ENCODE measurements around the gene CRACDL. TPM values are rescaled to one million over a fixed set of nuclear protein-coding genes. Genes with fewer than 3 reads are reported as not detected.
A peak's percentile ranks its signal among the peaks of the same experiment; 100 is the strongest.

CRACDL gene
- total and polyA plus RNA-seq, 8 donors = 3.6 to 11.0 (median 6.0) TPM

DNA sequence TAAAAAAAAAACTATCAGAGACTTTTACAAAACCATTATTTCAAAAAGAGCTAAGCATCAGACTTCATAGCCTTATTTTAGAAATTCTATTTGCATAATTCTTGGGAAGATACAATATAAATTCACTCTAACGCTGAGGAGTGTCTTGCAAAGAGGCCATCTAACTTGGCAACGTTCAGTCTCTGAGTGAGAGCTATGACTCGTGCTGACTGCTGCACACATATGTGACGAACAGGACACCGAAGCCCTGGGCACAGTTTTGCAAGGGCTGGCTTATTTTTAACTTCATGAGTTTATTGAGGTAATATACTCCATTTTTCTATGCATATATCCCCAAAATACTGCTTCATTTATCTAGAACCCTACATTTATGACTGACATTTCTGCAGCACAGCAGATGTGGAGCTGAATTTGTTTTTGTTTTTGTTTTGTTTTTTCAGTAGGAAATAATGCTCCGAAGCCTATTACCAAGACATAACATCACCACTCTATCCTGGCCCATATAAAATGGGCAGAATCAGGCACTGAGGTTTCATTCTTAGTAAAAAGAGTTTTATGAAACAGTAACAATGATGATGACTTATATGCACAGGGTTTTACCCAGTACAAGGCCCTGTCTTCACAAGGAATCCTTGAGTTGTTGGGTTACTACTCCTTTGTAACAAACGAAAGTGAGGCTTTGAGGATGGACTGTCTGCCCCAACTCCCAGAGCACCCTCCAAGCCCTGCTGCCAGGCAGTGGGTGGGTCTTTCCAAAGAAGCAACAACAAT lies 68.3 kb downstream of the CRACDL start:
- H3K36me3 ChIP-seq = no peaks in the 10 kb centered on the region
- no peak for FAIRE-seq
- DNase-seq = no peak
- peak overlapping the region in 1 of 4 donors; percentile 42 for H3K4me3 ChIP-seq
- no peak for ATAC-seq
- H3K9me3 ChIP-seq = no peaks in the 10 kb centered on the region
- whole genome bisulfite sequencing, 2 donors = 79 to 80% methylated on average over 7 of the region's 7 CpGs
- no peaks in the 10 kb centered on the region for H3K27me3 ChIP-seq
- intact Hi-C loops (cut with DNase I) = no loop called here
- H3K4me1 ChIP-seq = peaks cover 12 to 25% (median 22%) of the 10 kb centered on the region in 3 donors
- no peak for TF ChIP-seq CTCF (IDR thresholded peaks at IDR 0.05)
- H3K27ac ChIP-seq = peak overlapping the region in 1 of 4 donors; percentile 90

DNA sequence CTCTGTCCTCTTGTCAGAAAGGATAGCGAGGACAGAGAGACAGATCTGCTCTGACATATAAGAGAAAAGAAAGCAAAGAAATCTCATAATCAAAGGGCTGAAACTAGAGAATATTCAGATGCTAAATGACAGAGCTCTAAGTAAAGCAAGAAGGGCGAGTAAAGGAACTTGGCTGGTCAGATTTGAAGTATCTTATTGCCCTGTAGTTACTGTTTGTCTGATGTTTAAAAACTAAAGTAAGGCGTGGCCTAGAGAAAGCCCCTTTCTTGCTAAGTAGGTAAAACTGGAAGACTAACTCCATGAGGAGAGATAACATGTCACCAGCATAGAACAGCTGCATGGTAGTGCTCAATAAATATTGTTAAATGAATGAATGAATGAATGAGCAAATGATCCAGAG lies 70.0 kb downstream of the CRACDL start:
- intact Hi-C loops (cut with DNase I) = no loop called here
- FAIRE-seq (no peak), ATAC-seq (no peak), DNase-seq (no peak)
- WGBS, 2 donors = 94 to 97% methylated on average over 3 of the region's 3 CpGs
- Histone ChIP-seq H3K9me3 (peaks cover 0 to 4% (median 0%) of the 10 kb centered on the region in 4 donors), H3K27ac (peak overlapping the region in 1 of 4 donors; percentile 33), H3K36me3 (no peaks in the 10 kb centered on the region), H3K27me3 (no peaks in the 10 kb centered on the region), H3K4me1 (peaks cover 12 to 25% (median 22%) of the 10 kb centered on the region in 3 donors), H3K4me3 (no peak overlapping the region)
- no peak for TF ChIP-seq CTCF (IDR thresholded peaks at IDR 0.05)

DNA sequence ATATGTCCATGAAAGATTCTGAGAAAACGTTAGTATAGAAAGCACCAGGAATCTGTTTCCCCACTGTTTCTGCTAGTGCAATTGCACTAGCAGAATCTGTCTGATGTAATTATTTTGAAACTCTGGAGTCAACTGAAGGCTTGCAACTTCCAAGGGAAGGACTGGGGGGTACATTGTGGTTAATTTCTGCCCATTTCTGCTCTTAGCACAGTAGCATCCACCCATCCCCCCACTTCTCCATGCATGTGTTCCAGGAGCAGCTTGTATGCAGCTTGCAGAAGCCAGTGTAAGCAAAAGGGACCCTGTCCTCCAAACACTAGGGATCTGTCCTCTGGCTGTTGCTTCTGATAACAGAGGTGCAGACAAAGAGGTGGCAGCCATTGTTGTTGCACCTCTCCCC lies 74.4 kb downstream of the CRACDL start:
- ATAC-seq = no peak
- FAIRE-seq = no peak
- Histone ChIP-seq H3K27me3 (no peaks in the 10 kb centered on the region), H3K4me1 (no peaks in the 10 kb centered on the region), H3K9me3 (peaks cover 0 to 4% (median 0%) of the 10 kb centered on the region in 4 donors), H3K4me3 (no peak overlapping the region), H3K27ac (no peak overlapping the region), H3K36me3 (no peaks in the 10 kb centered on the region)
- WGBS, 2 donors = 70 to 87% methylated on average over 1 of the region's 1 CpG
- DNase-seq = no peak
- TF ChIP-seq CTCF (IDR thresholded peaks at IDR 0.05) = no peak
- intact Hi-C loops (cut with DNase I) = no loop called here

DNA sequence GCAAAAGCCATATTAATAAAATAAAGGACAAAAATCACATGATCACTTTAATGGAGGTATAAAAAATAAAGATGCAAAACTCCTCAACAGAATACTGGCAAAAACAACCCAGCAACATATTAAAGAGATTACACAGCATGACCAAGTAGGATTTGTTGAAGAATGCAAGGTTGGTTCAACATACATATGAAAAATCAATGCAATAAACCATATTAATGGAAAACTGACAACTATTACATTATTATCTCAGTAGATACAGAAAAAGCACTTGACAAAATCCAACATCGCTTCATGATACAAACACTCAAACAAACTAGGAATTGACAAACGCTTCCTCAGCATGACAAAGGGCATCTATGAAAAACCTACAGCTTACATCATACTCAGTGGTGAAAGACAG lies 76.7 kb downstream of the CRACDL start:
- FAIRE-seq (no peak), DNase-seq (no peak), ATAC-seq (no peak)
- WGBS, 2 donors = 97% methylated on average over 2 of the region's 2 CpGs
- intact Hi-C loops (cut with DNase I) = no loop called here
- H3K9me3 ChIP-seq = peaks cover 0 to 4% (median 0%) of the 10 kb centered on the region in 4 donors
- H3K27ac ChIP-seq = no peak overlapping the region
- no peaks in the 10 kb centered on the region for H3K36me3 ChIP-seq
- TF ChIP-seq CTCF (IDR thresholded peaks at IDR 0.05) = no peak
- no peaks in the 10 kb centered on the region for H3K27me3 ChIP-seq
- no peak overlapping the region for H3K4me3 ChIP-seq
- H3K4me1 ChIP-seq = no peaks in the 10 kb centered on the region

GRCh38 chr2:98857001-98857400 lies 79.0 kb downstream of the CRACDL start:
- DNase-seq = no peak
- ATAC-seq = no peak
- no peak for TF ChIP-seq CTCF (IDR thresholded peaks at IDR 0.05)
- Histone ChIP-seq H3K9me3 (no peaks in the 10 kb centered on the region), H3K4me3 (no peak overlapping the region), H3K4me1 (no peaks in the 10 kb centered on the region), H3K36me3 (no peaks in the 10 kb centered on the region), H3K27me3 (no peaks in the 10 kb centered on the region), H3K27ac (no peak overlapping the region)
- intact Hi-C loops (cut with DNase I) = no loop called here
- WGBS, 2 donors = 83 to 89% methylated on average over 1 of the region's 1 CpG
- FAIRE-seq = no peak

Data from pancreas (tissue), 10 donors.